Thoracic aorta (tissue), 2 donors: ENCODE data around the gene PRKAG1. TPM values are rescaled to one million over a fixed set of nuclear protein-coding genes. Genes with fewer than 3 reads are reported as not detected.

Source experiments
- ATAC-seq: fragments of 150-250 bp; one replicate; pipeline ENCODE4 v1.8.0; 2017; ENCODE audit warnings: low read depth; ENCODE audit not compliant: insufficient number of reproducible peaks, low FRiP score
- DNase-seq: peaks from one replicate; pipeline ENCODE4 v3.0.0-alpha.2; 2020; ENCODE audit warnings: low spot score
- H3K27ac ChIP-seq, 2 donors: fragments of 200-600 bp; sonication (generic); 1 replicate in 1 of 2; 2 replicates in 1 of 2; pipeline ENCODE4 v1.5.1; 2016; ENCODE audit warnings: mild to moderate bottlenecking in 2 of 2, moderate library complexity in 2 of 2
- H3K27me3 ChIP-seq: fragments of 200-600 bp; sonication (generic); replicated peaks from 2 replicates; pipeline ENCODE4 v1.6.0; 2016; ENCODE audit warnings: mild to moderate bottlenecking; ENCODE audit not compliant: insufficient read depth
- H3K36me3 ChIP-seq: fragments of 200-600 bp; sonication (generic); one replicate; pipeline ENCODE4 v1.5.1; 2016
- H3K4me1 ChIP-seq, 2 donors: fragments of 200-600 bp; sonication (generic); 1 replicate in 1 of 2; 2 replicates in 1 of 2; pipeline versions ENCODE4 v1.5.1 to v1.6.0; 2016; ENCODE audit warnings: low read depth in 2 of 2, mild to moderate bottlenecking in 1 of 2; ENCODE audit not compliant: control insufficient read depth in 1 of 2
- H3K4me3 ChIP-seq: fragments of 200-600 bp; sonication (generic); 2 replicates; pipeline ENCODE4 v1.5.1; 2016; ENCODE audit warnings: mild to moderate bottlenecking
- H3K9me3 ChIP-seq: fragments of 200-600 bp; sonication (generic); 2 replicates; pipeline ENCODE4 v1.5.1; 2016
- total RNA-seq, 2 donors: library from RNA; depleted of rRNA; stranded (reverse); fragments of >200 nt; gene quantifications; one replicate each; pipeline versions ENCODE4 v1.1.0 to v1.2.3, GENCODE V29; 2016
- TF ChIP-seq, protein P1 (sequence below): fragments of 200-600 bp; sonication (generic); IDR thresholded peaks from one replicate; pipeline ENCODE4 v1.5.1; 2019; ENCODE audit warnings: antibody characterized with exemption

PRKAG1 gene
- total RNA-seq, 2 donors from 2014 or later = 53.2 to 68.1 TPM

DNA sequence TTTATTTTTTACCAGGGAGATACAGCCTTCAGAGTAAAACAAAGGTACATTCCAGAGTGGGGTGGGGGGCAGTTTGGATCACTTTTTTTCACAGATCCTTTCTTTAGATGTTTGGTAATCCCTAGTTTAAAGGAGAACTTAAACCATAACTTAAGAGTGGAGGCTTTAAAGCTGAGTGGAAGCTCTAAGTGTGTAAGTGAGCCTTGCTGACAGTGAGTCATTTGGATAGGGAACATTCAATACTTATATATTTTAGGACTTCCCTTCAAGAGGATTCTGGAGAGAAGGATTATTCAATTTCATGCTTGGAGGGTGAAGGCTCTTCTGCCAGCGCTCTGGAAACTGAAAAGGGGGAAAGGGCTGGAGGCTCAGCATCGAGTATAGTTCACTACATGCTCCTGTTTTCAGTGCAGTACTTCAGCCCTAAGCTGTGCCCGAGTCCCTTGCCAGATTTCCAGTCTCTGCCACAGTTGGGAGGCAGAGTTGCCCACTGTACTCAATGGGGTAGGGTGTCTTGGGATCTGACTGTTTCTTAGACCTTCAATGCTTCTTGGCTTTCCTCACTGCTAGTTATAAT is 8.4 kb downstream of the PRKAG1 start:
- TF ChIP-seq, protein P1, sequence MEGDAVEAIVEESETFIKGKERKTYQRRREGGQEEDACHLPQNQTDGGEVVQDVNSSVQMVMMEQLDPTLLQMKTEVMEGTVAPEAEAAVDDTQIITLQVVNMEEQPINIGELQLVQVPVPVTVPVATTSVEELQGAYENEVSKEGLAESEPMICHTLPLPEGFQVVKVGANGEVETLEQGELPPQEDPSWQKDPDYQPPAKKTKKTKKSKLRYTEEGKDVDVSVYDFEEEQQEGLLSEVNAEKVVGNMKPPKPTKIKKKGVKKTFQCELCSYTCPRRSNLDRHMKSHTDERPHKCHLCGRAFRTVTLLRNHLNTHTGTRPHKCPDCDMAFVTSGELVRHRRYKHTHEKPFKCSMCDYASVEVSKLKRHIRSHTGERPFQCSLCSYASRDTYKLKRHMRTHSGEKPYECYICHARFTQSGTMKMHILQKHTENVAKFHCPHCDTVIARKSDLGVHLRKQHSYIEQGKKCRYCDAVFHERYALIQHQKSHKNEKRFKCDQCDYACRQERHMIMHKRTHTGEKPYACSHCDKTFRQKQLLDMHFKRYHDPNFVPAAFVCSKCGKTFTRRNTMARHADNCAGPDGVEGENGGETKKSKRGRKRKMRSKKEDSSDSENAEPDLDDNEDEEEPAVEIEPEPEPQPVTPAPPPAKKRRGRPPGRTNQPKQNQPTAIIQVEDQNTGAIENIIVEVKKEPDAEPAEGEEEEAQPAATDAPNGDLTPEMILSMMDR = no peak
- H3K4me3 ChIP-seq = no peak overlapping the region
- no peak overlapping the region for H3K27ac ChIP-seq
- DNase-seq (no peak), ATAC-seq (no peak)
- H3K36me3 ChIP-seq = peaks cover 28% of the 10 kb centered on the region
- no peaks in the 10 kb centered on the region for H3K9me3 ChIP-seq
- no peaks in the 10 kb centered on the region for H3K4me1 ChIP-seq
- H3K27me3 ChIP-seq = no peaks in the 10 kb centered on the region

DNA sequence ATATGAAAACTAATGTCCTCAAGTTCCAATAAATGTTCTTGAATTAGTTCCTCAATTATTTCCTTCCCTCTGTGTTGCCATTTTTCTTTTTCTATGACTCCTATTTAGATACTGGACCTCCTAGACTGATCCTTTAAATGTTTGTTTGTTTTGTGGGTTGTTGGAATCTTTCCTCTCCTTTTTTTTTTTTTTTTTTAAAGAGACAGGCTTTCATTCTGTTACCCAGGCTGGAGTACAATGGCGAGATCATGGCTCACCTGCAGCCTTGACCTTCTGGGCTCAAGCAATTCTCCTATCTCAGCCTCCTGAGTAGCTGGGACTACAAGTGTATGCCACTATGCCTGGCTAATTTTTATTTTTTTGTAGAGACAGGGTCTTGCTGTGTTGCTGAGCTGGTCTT is 9.6 kb downstream of the PRKAG1 start:
- Histone ChIP-seq H3K9me3 (no peaks in the 10 kb centered on the region), H3K4me3 (no peak overlapping the region), H3K27ac (no peak overlapping the region), H3K27me3 (no peaks in the 10 kb centered on the region), H3K36me3 (peaks cover 40% of the 10 kb centered on the region), H3K4me1 (no peaks in the 10 kb centered on the region)
- DNase-seq = no peak
- TF ChIP-seq, protein P1 = no peak
- no peak for ATAC-seq

DNA sequence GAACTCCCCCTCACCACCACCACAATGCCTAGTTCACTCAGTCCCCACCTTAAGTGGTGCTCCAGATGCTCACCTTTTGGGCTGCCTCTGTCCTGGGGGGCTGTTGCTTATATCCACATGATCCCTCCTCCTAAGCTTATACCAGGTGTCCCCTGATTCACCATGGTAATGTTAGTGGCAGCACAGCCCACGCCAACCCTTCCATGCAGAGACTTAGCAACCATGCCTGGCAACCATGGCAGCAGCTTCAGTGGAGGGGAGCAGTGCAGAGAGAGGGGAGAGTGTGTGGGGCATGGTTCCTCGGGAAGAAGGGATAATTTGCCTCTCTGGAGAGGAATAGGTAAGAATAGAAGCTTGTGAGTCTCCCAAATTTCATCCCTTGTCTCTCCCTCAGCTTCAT is 18.2 kb downstream of the PRKAG1 start:
- peaks cover 31% of the 10 kb centered on the region for H3K36me3 ChIP-seq

DNA sequence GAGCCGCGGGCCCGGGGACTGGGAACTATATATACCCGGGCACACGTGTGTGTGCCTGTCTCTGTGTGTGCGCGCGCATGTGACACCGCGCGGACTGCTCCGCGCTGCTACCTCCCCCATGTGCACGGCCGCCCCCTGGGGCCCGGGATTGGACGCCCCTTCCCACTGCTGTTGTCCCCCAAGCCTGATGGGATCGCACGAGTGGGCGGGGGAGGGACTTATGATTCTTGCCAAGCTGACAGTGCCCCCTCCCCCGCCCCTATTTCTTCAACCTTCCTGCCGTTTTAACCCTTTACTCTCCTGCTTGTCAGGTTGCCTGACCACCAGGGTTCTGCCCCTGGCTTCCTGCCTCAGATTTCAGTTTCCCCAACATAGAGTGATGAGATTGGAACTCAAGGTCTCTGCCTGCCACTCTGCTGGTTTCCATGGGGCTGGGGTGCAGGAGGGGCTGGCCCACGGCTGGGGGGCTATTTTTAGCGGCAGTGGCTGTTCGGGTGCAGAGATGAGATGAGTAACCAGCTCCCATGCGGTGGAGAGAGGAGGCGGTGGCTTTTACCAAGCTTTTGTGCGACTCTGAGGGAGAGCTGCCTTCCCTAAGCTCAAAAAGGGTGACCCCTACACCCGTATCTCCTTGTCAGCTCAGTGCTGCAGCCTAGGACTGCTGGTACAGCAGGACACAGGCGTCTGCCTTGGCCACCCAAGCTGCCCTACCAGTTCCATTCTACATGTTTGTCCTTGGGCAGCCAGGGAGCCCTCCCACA is 19.0 kb downstream of the PRKAG1 start, which contains the start of gene DDN:
TSS of gene DDN (minus strand) at position 5 of the 761 bp plus-strand sequence. CDS start 88 bp downstream, outside the sequence.
- H3K4me1 ChIP-seq = peaks cover 28 to 40% of the 10 kb centered on the region in 2 donors
- ATAC-seq = no peak
- H3K27me3 ChIP-seq = peaks cover 10% of the 10 kb centered on the region
- peak within 1 kb of the TSS in 1 of 2 donors; percentile 47 for H3K27ac ChIP-seq
- no peak for DNase-seq
- TF ChIP-seq, protein P1 = no peak
- H3K36me3 ChIP-seq = peaks cover 24% of the 10 kb centered on the region
- no peaks in the 10 kb centered on the region for H3K9me3 ChIP-seq
- peak within 1 kb of the TSS; percentile 68 for H3K4me3 ChIP-seq

More for the DNA sequence above, 18.2 kb downstream of the PRKAG1 start:
- Histone ChIP-seq H3K9me3 (no peaks in the 10 kb centered on the region), H3K4me3 (no peak overlapping the region), H3K27ac (no peak overlapping the region), H3K27me3 (peaks cover 5% of the 10 kb centered on the region), H3K4me1 (peaks cover 22 to 35% of the 10 kb centered on the region in 2 donors)
- TF ChIP-seq, protein P1 = no peak
- DNase-seq (no peak), ATAC-seq (no peak)

DNA sequence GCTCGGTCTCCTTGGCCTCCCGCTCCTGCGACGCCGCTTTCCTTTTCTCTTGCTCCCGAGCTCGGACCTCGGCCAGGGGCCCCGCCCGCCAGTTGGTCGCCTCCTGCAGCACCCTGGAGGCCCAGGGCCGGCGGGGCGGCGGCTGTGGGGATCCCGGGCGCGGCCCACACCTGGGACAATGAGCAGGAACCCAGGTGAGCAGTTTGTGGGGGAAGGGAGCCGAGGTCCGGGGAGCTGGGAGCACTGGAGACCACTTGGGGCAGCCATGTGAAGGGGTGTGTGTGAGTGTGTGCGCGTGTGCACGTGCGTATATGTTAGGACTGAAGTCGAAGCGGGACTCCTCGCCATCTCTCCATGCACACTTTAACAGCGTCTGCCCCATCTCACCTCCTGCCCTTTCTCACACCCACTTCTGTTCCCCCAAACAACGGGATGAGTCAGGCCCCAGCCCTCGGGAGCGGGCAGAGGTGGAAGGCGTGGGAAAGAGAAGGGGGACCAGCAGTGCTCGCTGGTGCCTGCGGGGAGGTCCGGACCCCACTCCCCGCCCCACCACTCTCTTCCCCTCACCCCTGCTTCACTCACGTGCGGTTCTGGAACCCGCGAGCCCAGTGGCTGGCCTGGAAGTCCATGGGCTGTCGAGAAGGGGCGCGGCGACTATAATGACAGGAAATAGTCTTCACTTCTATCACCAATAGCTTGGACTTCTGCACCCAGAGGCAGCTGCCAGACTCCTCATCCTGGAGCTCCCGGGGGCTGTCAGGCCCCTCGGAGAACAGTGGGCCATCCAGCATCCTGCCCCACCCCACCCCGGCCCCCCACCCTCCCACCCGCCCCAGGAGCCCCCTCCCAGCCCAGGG is 19.9 kb downstream of the PRKAG1 start:
- ATAC-seq (no peak), DNase-seq (no peak)
- TF ChIP-seq, protein P1 = no peak
- Histone ChIP-seq H3K27me3 (peaks cover 10% of the 10 kb centered on the region), H3K9me3 (no peaks in the 10 kb centered on the region), H3K36me3 (peaks cover 15% of the 10 kb centered on the region), H3K4me3 (peak overlapping the region; percentile 68), H3K4me1 (peaks cover 28 to 40% of the 10 kb centered on the region in 2 donors), H3K27ac (no peak overlapping the region)
